C4-2B (cell line): Measurements from ENCODE around the gene COMT.

Experiments used
- CTCF ChIP-seq: fragments of 450-650 bp; conservative IDR thresholded peaks from 2 replicates; pipeline ENCODE4 v1.5.1; 2017; ENCODE audit warnings: mild to moderate bottlenecking
- ZFX ChIP-seq: fragments of 450-650 bp; IDR thresholded peaks from 2 replicates; pipeline ENCODE4 v1.6.1; 2017

- TF ChIP-seq CTCF, result no peak
- TF ChIP-seq ZFX, result no peak
These were observed 10.1 kb upstream of the COMT start for GRCh38 chr22:19931514-19931913.
